Stimulated activated CD4-positive, alpha-beta T cell treated with anti-CD3 and anti-CD28 coated beads, TNF-alpha, amount 100 ng/mL, for 48 hours (primary cell): ENCODE measurements around the gene RAP1GAP2.
"Not testable (repeated sequence)": the region's sequence is repeated elsewhere in the genome, so short reads cannot be mapped to it uniquely, and the experiment has no call there.

Source experiments
- DNase-seq, 3 donors: peaks; one replicate each; pipeline ENCODE4 v3.0.0-alpha.2; 2020; ENCODE audit warnings: low read depth in 3 of 3

The RAP1GAP2 gene

DNA sequence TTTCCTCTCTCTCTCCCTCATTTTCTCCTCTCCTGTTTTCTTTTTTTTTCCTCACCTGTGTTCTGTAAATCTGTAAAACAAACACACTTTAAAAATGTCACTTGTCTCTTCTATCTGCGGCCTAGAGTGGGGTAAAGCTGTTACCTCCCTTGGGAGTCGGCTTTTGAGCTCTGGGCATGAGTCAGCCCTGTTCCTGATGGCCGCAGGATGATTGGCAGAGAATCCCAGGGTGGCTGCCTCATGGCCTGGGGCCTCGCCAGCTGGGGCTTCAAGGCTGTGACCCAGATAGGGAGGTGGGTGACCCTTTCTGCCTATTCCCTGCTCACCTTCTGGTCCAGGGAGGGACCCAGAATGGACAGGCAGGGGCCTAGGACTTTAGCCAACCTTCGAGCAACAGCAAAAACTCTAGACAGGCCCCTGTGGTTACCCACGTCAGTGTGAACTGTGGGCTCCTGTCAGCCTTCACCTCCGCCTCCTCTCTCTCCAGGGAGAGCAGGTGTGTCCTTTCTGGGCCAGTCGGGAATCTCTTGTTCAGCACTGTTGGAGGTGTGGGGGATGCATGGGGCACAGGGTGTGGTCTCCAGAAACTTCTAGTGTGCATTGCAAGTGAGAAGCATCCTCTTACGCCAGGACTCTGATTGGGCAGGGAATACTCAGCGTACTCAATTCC is 87.4 kb downstream of the RAP1GAP2 start:
- DNase-seq: no peak

DNA sequence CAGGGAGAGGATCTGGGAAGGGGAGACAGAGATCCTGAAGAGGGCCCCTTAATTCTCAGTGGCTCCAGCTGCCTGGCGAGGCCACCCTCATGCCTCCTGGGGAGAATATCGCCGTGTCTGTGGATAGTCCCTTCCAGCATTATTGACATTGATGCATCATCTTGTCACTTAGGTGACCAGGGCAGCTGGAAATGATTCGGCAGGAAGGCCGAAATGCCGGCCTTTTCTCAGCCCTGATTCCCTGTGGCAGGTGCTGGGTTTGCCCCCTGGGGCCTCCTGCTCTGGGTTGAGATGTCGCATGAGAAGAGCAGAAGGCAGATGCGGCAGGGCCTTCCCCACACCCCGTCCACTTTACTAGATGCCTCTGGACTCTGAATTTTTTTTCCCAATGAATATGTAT is 89.5 kb downstream of the RAP1GAP2 start:
- no peak for DNase-seq

DNA sequence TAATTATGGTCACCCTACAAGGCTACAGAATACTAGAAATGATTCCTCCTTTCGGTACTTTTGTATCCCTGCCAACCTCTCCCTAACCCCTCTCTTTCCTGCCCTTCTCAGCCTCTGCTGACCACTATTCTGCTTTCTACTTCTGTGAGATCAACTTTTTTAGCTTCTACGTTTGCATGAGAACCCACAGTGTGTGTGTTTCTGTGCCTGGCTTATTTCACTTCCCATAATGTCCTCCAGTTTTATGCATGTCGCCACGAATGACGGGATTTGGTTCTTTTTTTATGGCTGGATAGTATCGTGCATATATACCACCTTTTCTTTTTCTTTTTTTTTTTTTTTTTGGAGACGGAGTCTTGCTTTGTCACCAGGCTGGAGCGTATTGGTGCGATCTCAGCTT is 92.1 kb downstream of the RAP1GAP2 start:
- no peak for DNase-seq

DNA sequence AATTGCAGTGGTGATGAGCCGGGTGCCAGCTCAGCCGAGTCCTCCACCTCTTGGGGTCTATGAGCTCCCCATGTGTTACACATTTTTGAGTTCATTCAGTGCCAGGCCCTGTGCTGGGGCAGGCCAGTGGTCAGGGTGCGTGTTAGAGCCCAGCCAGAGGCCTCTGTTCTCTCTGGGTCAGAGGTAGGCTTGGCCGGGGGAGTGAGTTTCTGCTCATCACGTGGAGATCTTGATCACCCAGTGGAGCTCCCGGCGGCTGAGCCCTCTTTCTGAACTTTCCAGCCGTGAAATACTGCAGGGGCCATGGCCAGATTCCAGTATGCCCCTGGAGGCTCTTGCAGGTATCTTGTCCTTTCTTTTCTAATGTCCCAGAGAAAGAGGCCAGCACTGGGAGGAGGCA is 93.0 kb downstream of the RAP1GAP2 start:
- no peak for DNase-seq

DNA sequence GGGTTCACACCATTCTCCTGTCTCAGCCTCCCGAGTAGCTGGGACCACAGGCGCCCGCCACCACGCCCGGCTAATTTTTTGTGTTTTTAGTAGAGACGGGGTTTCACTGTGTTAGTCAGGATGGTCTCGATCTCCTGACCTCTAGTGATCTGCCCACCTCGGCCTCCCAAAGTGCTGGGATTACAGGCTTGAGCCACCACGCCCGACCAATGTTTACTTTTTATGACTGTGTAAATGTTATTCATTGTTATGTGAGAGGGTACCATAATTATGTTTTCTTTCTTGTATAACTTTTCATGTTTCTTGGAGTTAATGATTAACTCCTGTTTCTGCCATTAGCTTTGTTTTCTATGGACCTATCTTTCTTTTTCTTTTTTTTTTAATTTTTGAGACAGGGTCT is 94.5 kb downstream of the RAP1GAP2 start:
- not testable (repeated sequence) for DNase-seq

DNA sequence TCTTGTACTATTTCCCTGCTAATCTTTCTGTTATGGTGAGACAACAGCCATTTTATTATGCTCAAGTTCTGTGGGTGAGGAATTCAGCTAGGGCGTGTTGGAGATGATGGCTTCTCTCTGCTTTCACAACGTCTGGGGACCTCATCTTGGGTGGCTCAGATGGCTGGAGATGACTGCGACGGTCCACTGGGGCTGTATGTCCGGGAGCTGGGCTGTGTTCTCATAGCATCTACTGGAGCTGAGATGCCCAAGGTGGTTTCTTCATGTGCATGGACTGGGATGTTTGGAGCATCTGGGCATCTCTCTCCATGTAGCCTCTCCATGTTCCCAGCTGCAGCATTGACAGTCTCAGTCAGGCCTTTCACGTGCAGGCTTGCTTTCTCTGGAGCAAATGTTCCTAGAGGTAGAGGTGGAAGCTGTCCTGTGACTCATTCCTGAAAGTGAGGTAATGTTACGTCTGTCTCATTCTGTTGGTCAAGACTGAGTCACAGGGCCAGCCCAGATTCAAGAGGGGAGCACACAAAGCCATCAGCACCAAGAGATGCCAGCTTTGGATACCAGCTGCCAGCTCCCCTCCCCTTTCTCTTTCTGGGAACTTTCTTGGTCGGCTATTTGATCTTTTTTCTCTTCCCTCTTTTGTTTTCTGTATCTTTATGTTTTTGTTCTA is 96.2 kb downstream of the RAP1GAP2 start:
- DNase-seq: no peak

DNA sequence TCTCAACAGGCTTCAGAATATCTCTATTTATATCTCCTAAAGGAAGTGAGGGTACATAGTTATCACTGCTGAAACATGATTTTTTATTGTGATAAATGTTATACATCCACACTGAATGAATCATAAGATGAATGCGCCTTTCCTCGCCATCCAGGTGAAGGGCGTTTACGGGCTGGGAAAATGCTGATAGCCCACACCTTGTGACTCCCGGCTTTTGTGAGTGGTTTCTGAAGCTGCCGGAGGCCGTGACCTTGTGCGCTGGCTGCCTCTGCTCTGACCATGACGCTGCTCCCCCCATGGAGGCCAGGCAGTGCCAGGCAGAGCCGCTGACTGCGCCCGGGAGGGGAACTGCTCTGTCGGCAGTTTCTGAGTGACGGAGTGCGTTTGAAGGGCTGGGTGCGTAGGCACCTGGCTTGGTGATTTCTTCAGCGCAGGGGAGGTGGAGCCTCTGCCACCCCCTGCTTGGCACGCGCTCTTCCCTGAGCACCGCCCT is 97.2 kb downstream of the RAP1GAP2 start:
- DNase-seq: no peak

DNA sequence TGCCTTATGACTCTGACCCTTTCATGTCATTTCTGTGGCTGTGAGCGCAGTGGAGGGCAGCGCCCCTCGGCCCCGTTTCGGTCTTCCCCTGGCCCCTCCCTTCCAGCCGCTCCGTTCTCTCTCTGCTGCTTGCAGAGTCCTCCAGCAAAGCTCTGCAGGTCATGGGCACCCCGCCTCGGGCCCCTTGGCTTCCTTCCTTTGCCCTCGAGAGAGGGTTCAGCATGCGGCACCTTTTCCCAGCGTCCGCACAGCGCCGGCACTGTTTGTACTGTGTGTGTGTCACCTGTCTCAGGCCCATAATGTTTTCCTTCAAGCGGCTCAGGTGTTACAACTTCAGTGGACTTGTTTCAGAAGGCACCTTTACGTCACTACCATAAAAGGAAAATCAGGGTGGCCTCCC is 98.5 kb downstream of the RAP1GAP2 start:
- DNase-seq: no peak

DNA sequence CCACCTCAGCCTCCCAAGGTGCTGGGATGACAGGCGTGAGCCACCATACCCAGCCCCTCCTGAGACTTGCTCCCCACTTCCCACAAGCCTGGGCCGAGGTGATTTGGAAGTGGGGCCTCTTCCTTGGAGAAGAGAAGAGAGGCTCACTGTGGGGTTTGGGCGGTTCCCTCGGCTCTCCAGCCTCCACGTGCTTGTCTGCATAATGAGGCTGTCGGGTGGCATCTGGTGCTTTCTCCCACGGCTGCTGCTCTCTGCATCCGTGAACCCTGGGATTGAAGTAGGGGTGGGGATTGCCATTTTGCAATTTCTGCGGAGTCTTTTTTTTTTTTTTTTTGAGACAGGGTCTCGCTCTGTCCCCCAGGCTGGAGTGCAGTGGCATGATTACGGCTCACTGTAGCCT is 101.4 kb downstream of the RAP1GAP2 start:
- DNase-seq: no peak

DNA sequence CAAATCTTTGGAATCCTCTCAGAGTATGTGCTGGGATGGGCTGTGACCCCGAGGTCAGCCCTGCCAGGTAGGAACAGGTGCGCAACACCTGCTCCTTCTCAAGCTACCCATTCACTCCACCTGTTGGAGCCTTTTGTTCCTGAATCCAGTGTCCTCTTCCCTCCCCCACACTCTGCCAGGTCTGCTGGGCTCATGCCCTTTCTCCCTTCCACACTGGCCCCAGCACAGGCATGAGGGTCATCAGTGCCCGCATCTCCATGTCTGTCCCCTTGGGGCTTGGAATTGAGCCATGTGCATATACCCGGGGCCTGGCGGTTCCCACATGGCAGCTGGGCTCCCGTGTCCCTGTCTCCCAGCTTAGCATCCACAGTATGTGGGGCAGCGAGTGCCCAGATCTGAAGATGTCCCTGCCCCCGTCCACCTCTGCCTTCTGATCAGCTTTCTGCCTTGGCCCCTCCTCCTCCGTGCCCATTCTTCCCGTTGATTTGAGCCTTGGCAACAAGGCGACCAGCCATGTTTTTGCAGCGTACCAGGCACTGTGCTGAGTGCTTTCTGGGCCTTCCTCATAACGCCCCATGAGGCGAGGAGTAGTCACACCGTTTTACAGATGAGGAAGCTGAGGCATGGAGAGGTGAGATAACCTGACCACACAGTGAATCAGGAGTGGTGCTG is 102.2 kb downstream of the RAP1GAP2 start:
- no peak for DNase-seq

DNA sequence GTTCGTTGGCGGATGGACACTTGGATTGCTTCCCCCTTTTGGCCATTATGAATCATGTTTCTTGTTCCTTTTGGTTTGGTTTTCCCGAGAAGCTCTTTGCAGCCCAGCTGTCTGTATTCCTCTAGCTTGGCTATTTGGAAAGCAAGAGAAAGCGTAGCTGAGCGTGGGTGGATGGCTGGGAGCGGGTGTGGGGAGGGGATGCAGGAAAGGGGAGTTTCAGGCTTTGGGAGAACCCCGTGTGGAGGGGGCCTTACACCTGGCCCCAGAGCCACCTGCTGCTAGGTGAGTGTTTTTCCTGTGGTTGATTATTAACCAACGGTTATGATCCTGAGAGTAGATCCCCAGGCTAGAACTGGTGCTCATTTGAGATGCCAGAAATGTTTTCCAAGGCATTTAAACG is 103.7 kb downstream of the RAP1GAP2 start:
- DNase-seq: no peak

DNA sequence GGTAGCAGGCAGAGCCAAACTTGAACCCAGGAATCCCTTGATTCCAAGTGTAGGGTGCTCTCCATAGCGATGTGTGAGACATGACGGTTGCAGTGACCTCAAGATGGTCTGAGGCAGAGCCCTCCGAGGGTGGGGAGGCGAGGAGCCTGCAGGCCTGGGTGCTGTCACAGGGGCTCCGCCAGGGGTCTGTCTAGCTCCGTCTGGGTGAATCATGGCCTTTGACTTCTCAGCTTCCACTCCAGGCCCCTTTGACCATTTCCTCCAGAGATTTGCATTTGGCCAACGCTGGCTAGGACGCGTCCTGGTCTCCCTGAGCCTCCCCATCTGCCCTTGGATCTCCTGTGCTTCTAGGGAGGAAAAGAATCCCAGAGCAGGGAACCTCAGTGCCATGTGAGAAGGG is 104.6 kb downstream of the RAP1GAP2 start:
- DNase-seq: no peak

DNA sequence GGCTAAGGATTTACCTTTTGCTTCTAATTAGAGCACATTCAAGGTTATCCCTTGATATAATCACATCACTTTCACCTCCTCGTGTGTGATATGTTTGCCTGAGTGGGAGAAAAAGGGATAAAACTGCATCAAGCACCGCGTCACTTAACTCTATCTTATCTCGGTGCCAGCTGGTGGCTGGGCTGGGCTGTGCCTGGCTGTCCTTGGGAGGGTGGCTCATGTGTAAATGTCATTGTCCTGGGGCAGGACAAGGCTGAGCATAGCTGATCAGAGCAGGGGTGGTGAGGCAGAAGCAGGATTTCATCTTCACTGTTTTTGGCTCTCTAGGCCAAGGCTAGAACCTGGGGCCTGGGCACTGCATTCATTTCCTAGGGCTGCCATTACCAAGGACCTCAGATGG is 105.3 kb downstream of the RAP1GAP2 start:
- no peak for DNase-seq

DNA sequence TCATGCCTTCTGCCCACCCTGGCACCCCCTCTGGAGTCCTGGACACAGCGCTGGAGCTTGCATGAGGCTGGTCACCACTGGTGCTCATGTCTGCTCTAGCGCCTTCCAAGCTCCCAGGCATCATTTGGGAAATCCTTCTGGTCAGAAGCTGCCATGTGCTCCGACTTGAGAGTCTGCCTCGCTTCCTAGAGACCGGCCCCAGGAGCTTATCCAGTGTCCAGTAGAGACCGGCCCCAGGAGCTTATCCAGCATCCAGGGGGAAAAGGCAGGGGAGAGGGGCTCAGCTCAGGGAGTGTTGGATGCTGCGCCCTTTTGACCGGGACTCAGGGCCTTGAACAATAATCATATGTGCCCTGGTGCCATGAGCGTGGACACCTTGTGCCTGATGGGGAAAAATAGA is 106.3 kb downstream of the RAP1GAP2 start:
- no peak for DNase-seq

DNA sequence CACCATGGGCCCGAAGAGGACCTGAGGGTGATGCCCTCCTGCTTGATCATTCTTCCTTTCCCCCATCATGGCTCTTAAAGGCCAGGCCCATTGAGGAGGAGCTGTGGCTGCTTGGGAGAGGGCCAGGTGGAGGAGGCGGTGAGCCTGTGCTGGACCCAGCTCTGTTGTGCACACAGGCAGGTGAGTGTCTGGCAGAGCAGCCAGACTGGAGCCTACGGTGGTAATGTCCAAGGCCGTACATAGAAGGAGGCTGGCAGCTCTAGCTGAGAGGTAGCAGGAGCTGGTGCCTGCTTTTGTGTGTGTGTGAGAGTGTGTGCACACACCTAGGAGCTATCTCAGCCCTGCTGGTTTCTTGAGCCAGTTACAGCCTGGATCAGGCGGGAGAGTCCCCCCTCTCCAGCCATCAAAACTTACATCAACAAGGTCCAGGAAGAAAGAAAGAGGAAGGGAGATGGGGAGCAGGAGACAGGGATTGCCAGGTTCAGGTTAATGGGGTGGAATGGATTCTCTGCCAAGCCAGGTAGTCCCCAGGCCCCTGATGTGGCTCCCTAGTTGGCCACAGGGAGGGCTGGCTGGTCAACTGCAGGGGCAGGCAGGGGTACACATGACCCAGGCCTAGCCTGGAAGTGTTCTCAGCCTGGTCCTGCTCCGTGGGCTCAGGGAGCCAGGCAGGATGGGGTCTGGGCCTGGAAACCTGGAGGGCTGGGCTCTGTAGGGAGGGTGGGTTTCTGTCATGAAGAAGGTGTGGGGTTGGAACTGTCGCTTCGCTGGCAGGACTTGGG is 107.1 kb downstream of the RAP1GAP2 start:
- DNase-seq: no peak

DNA sequence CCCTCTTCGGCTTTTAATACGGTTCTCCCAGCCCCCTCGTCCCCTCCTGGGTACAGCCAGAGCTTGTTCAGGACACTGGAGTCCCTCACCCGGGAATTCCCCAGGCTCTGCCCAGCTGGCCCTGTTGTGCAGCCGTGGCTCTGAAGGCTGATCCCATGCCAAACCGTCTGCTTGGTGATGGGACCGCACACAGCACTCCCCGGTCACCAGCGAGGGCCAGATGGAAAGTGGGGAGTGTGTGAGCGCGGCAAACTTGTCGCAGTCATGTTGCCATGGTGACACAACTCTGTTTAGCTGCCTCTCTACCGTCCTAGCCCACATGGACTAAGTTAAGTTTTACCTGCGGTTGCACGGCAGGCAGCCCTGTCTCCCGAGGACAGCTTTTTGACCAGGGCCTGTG is 107.9 kb downstream of the RAP1GAP2 start:
- no peak for DNase-seq

DNA sequence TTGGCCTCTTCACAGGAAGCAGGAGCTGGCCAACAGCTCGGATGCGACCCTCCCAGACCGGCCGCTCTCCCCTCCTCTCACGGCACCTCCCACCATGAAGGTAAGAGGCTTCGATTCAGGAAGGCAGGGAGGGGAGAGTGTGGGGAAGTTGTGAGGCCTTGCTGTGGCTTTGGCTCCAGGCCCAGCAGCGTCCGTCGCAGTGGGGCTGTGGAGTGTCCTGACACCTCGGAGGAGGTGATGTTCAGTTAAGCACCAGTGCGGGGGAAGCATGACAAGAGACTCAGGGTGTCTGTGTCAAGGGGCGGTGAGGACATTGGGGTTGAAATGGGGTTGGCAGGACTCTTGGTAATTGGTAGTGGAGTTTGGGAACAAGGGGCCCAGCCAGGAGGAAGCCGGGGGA is 109.0 kb downstream of the RAP1GAP2 start:
- no peak for DNase-seq

DNA sequence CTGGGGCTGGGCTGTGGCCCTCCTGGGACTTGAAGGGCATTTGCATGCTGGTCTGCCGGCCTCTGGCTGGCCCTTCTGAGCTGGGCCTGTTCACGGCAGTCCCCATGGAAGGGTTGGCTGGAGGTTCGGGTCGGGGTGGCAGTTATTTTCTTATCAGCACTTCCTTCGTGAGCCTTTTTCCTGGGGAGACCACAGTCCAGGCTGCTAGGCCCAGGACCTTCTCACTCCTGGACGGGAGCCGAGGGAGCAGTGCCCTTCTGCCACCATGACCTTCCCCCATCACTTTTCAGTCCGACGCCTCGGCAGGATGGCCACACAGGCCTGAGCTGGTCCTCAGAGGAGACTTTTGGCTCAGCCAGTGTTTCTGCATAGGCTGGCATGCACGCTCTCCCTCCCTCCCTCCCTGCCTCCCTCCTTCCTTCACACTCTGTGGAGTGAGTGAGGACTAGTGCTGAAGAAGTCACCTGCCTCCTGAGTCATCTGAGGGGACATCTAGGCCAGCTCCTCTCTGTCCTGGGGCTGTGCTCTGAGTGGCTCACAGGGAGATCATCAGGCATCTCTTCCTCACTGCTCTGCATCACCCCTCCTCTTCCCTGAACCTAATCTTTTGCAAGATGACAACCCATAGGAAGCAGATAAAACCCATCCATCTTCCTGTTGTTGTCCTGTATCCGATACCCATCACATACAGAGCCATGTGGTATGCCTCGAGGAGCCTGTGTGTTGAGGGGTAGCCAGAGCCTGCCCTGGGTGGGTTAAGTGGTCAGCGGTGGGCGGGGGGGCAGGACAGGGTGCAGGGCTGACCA is 109.7 kb downstream of the RAP1GAP2 start:
- no peak for DNase-seq

DNA sequence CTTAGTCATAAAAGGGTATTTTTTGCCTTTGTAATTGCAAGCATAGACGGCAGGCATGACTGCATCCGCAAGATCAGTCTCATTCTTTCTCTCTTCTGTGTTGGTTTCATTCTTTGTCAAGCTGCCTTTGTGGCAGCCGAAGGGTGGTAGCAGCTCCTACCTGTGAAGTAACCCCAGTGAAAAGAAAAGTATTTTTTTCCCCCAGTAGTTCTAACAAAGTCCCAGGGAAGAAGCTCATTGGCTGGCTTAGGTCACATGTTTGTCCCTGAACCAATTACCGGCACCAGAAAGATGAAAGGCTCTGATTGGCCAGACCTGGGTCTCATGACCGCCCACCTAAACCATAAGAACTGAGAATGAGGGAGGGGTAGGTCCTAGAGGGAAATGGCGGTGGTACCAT is 110.7 kb downstream of the RAP1GAP2 start:
- peak; percentile 23 to 57 (median 42) for DNase-seq

DNA sequence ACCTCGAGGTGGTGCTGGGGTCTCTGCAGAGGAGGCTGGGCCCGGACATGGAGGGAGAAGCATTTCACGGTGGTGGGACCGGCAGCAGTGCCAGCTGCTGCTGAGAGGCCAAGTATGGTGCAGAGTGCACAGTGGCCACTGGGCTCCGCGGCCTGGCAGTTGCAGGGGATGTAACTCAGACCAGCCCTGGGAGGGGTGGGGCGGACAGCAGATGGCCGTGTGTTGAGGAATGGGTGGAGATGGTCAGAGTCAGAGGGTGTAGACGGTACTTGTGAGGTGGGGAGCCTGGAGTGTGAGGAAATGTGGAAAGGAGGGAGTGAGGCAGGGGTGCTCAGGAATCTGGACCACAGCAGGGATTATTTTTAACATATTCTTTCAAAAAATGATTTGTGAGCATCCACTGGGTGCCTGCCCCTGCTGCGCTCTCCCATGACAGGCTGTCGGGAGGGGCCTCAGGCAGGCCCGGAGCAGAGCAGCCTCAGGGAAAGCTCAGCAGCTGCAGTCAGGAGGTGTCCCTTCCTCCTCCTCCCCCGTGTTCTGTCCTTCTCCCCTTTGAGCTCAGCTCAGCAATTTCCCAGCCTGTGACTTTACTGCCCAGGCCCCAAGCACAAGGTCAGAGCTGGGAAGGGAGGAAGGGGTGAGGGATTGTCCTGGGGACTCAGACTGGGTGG is 113.1 kb downstream of the RAP1GAP2 start:
- no peak for DNase-seq

DNA sequence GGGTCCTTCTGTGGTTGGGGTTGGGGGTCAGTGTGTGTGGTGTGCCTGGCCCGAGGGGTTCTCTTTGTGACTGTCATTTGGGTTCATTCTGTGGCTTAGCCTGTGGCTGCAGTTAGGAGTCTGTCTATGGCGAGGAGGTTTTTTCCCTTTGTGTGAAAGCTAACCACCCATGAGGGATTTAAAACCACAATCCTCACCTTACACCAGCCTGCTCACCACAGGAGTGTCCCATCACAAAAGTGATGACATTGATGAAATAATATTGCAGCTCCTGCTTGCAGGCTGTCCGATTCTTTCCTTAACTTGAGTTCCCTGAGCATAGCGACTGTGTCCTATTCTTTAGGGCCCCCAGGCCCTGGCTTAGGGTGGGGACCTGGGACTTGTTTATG is 113.6 kb downstream of the RAP1GAP2 start:
- no peak for DNase-seq
